ENCODE data around the gene PCCA.

The PCCA gene

GRCh38 chr13:100485265-100485664 is 396.4 kb downstream of the PCCA start:
- Histone ChIP-seq H2BK12ac (ENCODE audit: low read length) (no peak overlapping the region), H3K4me1 (ENCODE audit: control insufficient read depth in 1 of 2, insufficient read depth in 2 of 2, low read length in 2 of 2) (no peaks in the 10 kb centered on the region), H2BK120ac (ENCODE audit: insufficient read depth, low read length, poor library complexity) (no peak overlapping the region), H4K12ac (ENCODE audit: low read depth, low read length) (no peak overlapping the region), H2BK5ac (ENCODE audit: low read depth, low read length, poor library complexity) (no peak overlapping the region), H3K14ac (ENCODE audit: low read length) (no peak overlapping the region), H2AFZ (ENCODE audit: insufficient read depth, low read length, poor library complexity) (no peak overlapping the region), H3K23ac (ENCODE audit: low read length) (no peak overlapping the region), H2AK5ac (ENCODE audit: low read length) (no peak overlapping the region), H3K9me3 (ENCODE audit: insufficient read depth, low read depth, low read length) (no peaks in the 10 kb centered on the region), H4K91ac (ENCODE audit: low read depth, low read length) (no peak overlapping the region), H4K8ac (ENCODE audit: low read depth, low read length) (no peak overlapping the region), H3K36me3 (ENCODE audit: control insufficient read depth in 1 of 2, insufficient read depth in 2 of 2, low read length in 2 of 2) (no peaks in the 10 kb centered on the region), H3K18ac (ENCODE audit: low read length) (no peak overlapping the region), H3K79me2 (ENCODE audit: control insufficient read depth, insufficient read depth, low read length, poor library complexity) (no peaks in the 10 kb centered on the region), H3K4me2 (ENCODE audit: low read length) (no peak overlapping the region), H3K4ac (ENCODE audit: low read depth, low read length) (no peak overlapping the region), H3K27me3 (ENCODE audit: insufficient read depth, low read length) (no peaks in the 10 kb centered on the region), H3K79me1 (ENCODE audit: low read length) (no peaks in the 10 kb centered on the region), H3K27ac (ENCODE audit: low read depth, low read length) (no peak overlapping the region), H3K4me3 (ENCODE audit: low read depth, low read length) (no peak overlapping the region), H3K9ac (ENCODE audit: low read length) (no peak overlapping the region)
- no peak for DNase-seq
- no CpG with 5 or more reads among the region's 2 CpGs for WGBS (ENCODE audit: extremely low coverage, insufficient coverage, insufficient read length)

- WGBS (ENCODE audit: extremely low coverage, insufficient coverage, insufficient read length) = no CpG with 5 or more reads among the region's 4 CpGs
- Histone ChIP-seq H3K36me3 (ENCODE audit: control insufficient read depth in 1 of 2, insufficient read depth in 2 of 2, low read length in 2 of 2) (no peaks in the 10 kb centered on the region), H3K4ac (ENCODE audit: low read depth, low read length) (no peak overlapping the region), H3K23ac (ENCODE audit: low read length) (no peak overlapping the region), H2AK5ac (ENCODE audit: low read length) (no peak overlapping the region), H2BK5ac (ENCODE audit: low read depth, low read length, poor library complexity) (no peak overlapping the region), H4K8ac (ENCODE audit: low read depth, low read length) (no peak overlapping the region), H3K9me3 (ENCODE audit: insufficient read depth, low read depth, low read length) (peaks cover 3% of the 10 kb centered on the region), H2AFZ (ENCODE audit: insufficient read depth, low read length, poor library complexity) (no peak overlapping the region), H3K79me1 (ENCODE audit: low read length) (no peaks in the 10 kb centered on the region), H3K18ac (ENCODE audit: low read length) (no peak overlapping the region), H3K14ac (ENCODE audit: low read length) (no peak overlapping the region), H3K4me2 (ENCODE audit: low read length) (no peak overlapping the region), H3K27ac (ENCODE audit: low read depth, low read length) (no peak overlapping the region), H3K4me3 (ENCODE audit: low read depth, low read length) (no peak overlapping the region), H3K4me1 (ENCODE audit: control insufficient read depth in 1 of 2, insufficient read depth in 2 of 2, low read length in 2 of 2) (peaks cover 0 to 5% of the 10 kb centered on the region in 2 experiments), H2BK12ac (ENCODE audit: low read length) (no peak overlapping the region), H4K12ac (ENCODE audit: low read depth, low read length) (no peak overlapping the region), H3K79me2 (ENCODE audit: control insufficient read depth, insufficient read depth, low read length, poor library complexity) (no peaks in the 10 kb centered on the region), H3K27me3 (ENCODE audit: insufficient read depth, low read length) (no peaks in the 10 kb centered on the region), H4K91ac (ENCODE audit: low read depth, low read length) (no peak overlapping the region), H3K9ac (ENCODE audit: low read length) (no peak overlapping the region), H2BK120ac (ENCODE audit: insufficient read depth, low read length, poor library complexity) (no peak overlapping the region)
- no peak for DNase-seq
These were observed 401.8 kb downstream of the PCCA start for GRCh38 chr13:100490692-100491091.

- peak in 1 of 2 donors; percentile 25 for DNase-seq
- Histone ChIP-seq H4K91ac (ENCODE audit: low read depth, low read length) (no peak overlapping the region), H3K9ac (ENCODE audit: low read length) (no peak overlapping the region), H3K4me1 (ENCODE audit: control insufficient read depth in 1 of 2, insufficient read depth in 2 of 2, low read length in 2 of 2) (peaks cover 0 to 5% of the 10 kb centered on the region in 2 experiments), H4K8ac (ENCODE audit: low read depth, low read length) (no peak overlapping the region), H3K23ac (ENCODE audit: low read length) (no peak overlapping the region), H3K14ac (ENCODE audit: low read length) (no peak overlapping the region), H3K79me2 (ENCODE audit: control insufficient read depth, insufficient read depth, low read length, poor library complexity) (no peaks in the 10 kb centered on the region), H3K36me3 (ENCODE audit: control insufficient read depth in 1 of 2, insufficient read depth in 2 of 2, low read length in 2 of 2) (no peaks in the 10 kb centered on the region), H3K27me3 (ENCODE audit: insufficient read depth, low read length) (no peaks in the 10 kb centered on the region), H2BK120ac (ENCODE audit: insufficient read depth, low read length, poor library complexity) (no peak overlapping the region), H3K27ac (ENCODE audit: low read depth, low read length) (no peak overlapping the region), H3K4me2 (ENCODE audit: low read length) (no peak overlapping the region), H3K18ac (ENCODE audit: low read length) (no peak overlapping the region), H3K9me3 (ENCODE audit: insufficient read depth, low read depth, low read length) (peaks cover 3% of the 10 kb centered on the region), H3K79me1 (ENCODE audit: low read length) (no peaks in the 10 kb centered on the region), H2AK5ac (ENCODE audit: low read length) (no peak overlapping the region), H2BK5ac (ENCODE audit: low read depth, low read length, poor library complexity) (no peak overlapping the region), H3K4me3 (ENCODE audit: low read depth, low read length) (no peak overlapping the region), H2BK12ac (ENCODE audit: low read length) (no peak overlapping the region), H3K4ac (ENCODE audit: low read depth, low read length) (no peak overlapping the region), H4K12ac (ENCODE audit: low read depth, low read length) (no peak overlapping the region), H2AFZ (ENCODE audit: insufficient read depth, low read length, poor library complexity) (no peak overlapping the region)
- no CpG with 5 or more reads among the region's 8 CpGs for WGBS (ENCODE audit: extremely low coverage, insufficient coverage, insufficient read length)
These were observed 402.4 kb downstream of the PCCA start for GRCh38 chr13:100491164-100491842.

GRCh38 chr13:100493418-100493817 is 404.5 kb downstream of the PCCA start:
- no peak overlapping the region for H4K12ac ChIP-seq (ENCODE audit: low read depth, low read length)
- no peaks in the 10 kb centered on the region for H3K79me1 ChIP-seq (ENCODE audit: low read length)
- no peak overlapping the region for H3K27ac ChIP-seq (ENCODE audit: low read depth, low read length)
- no peak overlapping the region for H3K14ac ChIP-seq (ENCODE audit: low read length)
- H2AFZ ChIP-seq (ENCODE audit: insufficient read depth, low read length, poor library complexity) = no peak overlapping the region
- H2BK5ac ChIP-seq (ENCODE audit: low read depth, low read length, poor library complexity) = no peak overlapping the region
- no peak overlapping the region for H3K4ac ChIP-seq (ENCODE audit: low read depth, low read length)
- no peak for DNase-seq
- H3K18ac ChIP-seq (ENCODE audit: low read length) = no peak overlapping the region
- H3K79me2 ChIP-seq (ENCODE audit: control insufficient read depth, insufficient read depth, low read length, poor library complexity) = no peaks in the 10 kb centered on the region
- H3K4me1 ChIP-seq (ENCODE audit: control insufficient read depth in 1 of 2, insufficient read depth in 2 of 2, low read length in 2 of 2) = peaks cover 0 to 5% of the 10 kb centered on the region in 2 experiments
- no peaks in the 10 kb centered on the region for H3K27me3 ChIP-seq (ENCODE audit: insufficient read depth, low read length)
- H4K91ac ChIP-seq (ENCODE audit: low read depth, low read length) = no peak overlapping the region
- H3K9me3 ChIP-seq (ENCODE audit: insufficient read depth, low read depth, low read length) = peaks cover 3% of the 10 kb centered on the region
- no peak overlapping the region for H3K9ac ChIP-seq (ENCODE audit: low read length)
- H4K8ac ChIP-seq (ENCODE audit: low read depth, low read length) = no peak overlapping the region
- no peak overlapping the region for H3K4me2 ChIP-seq (ENCODE audit: low read length)
- H3K36me3 ChIP-seq (ENCODE audit: control insufficient read depth in 1 of 2, insufficient read depth in 2 of 2, low read length in 2 of 2) = no peaks in the 10 kb centered on the region
- H3K4me3 ChIP-seq (ENCODE audit: low read depth, low read length) = no peak overlapping the region
- no peak overlapping the region for H2BK12ac ChIP-seq (ENCODE audit: low read length)
- no peak overlapping the region for H3K23ac ChIP-seq (ENCODE audit: low read length)
- no CpG with 5 or more reads among the region's 7 CpGs for WGBS (ENCODE audit: extremely low coverage, insufficient coverage, insufficient read length)
- no peak overlapping the region for H2AK5ac ChIP-seq (ENCODE audit: low read length)
- H2BK120ac ChIP-seq (ENCODE audit: insufficient read depth, low read length, poor library complexity) = no peak overlapping the region
